GM23338 (cell line): Measurements from ENCODE around the gene MPP1. TPM values are rescaled to one million over a fixed set of nuclear protein-coding genes. Genes with fewer than 3 reads are reported as not detected.

Source experiments
- ATAC-seq: fragments of 200-7000 bp; cut with Tn5 transposase; 3 replicates; pipeline ENCODE4 v1.9.1; 2020
- DNase-seq: peaks from one replicate; pipeline ENCODE4 v3.0.0-alpha.2; 2015; ENCODE audit warnings: low spot score
- H2AFZ ChIP-seq: fragments of 200-600 bp; sonication (generic); 2 replicates; pipeline ENCODE4 v1.8.0; 2016; ENCODE audit warnings: antibody characterized with exemption, mild to moderate bottlenecking, moderate library complexity
- H3F3A ChIP-seq: fragments of 200-600 bp; sonication (generic); replicated peaks from 2 replicates; pipeline ENCODE4 v1.8.0; 2017; ENCODE audit warnings: antibody characterized with exemption, mixed run types, low read depth
- H3K27ac ChIP-seq: fragments of 200-600 bp; sonication (generic); 2 replicates; pipeline ENCODE4 v1.6.1; 2016; ENCODE audit warnings: low read depth
- H3K27me3 ChIP-seq: fragments of 200-600 bp; sonication (generic); 2 replicates; pipeline ENCODE4 v1.8.0; 2016; ENCODE audit warnings: mild to moderate bottlenecking, mixed run types, moderate library complexity; ENCODE audit not compliant: insufficient read depth
- H3K36me3 ChIP-seq: fragments of 200-600 bp; sonication (generic); 2 replicates; pipeline ENCODE4 v1.8.0; 2016; ENCODE audit warnings: mild to moderate bottlenecking; ENCODE audit not compliant: insufficient read depth
- H3K4me1 ChIP-seq: fragments of 200-600 bp; sonication (generic); 2 replicates; pipeline ENCODE4 v1.8.0; 2016; ENCODE audit warnings: mild to moderate bottlenecking, moderate library complexity; ENCODE audit not compliant: insufficient read depth
- H3K4me2 ChIP-seq: fragments of 200-600 bp; sonication (generic); 2 replicates; pipeline ENCODE4 v1.7.1; 2017; ENCODE audit warnings: mixed run types
- H3K4me3 ChIP-seq: fragments of 200-600 bp; sonication (generic); 2 replicates; pipeline ENCODE4 v1.6.1; 2016; ENCODE audit warnings: mixed run types
- H3K79me2 ChIP-seq: fragments of 200-600 bp; sonication (generic); replicated peaks from 2 replicates; pipeline ENCODE4 v1.8.0; 2017; ENCODE audit warnings: mild to moderate bottlenecking; ENCODE audit not compliant: insufficient read depth
- H3K9me2 ChIP-seq: fragments of 200-600 bp; sonication (generic); 2 replicates; pipeline ENCODE4 v1.8.0; 2017; ENCODE audit not compliant: insufficient read depth
- H4K20me1 ChIP-seq: fragments of 200-600 bp; sonication (generic); replicated peaks from 2 replicates; pipeline ENCODE4 v1.8.0; 2017; ENCODE audit warnings: mild to moderate bottlenecking; ENCODE audit not compliant: insufficient read depth
- H3K27ac Mint-ChIP-seq: 2 replicates; pipeline ENCODE4 v1.8.0; 2020; ENCODE audit warnings: inconsistent platforms, mild to moderate bottlenecking, moderate library complexity, mixed read lengths
- H3K27me3 Mint-ChIP-seq: 3 replicates; pipeline ENCODE4 v1.8.0; 2022; ENCODE audit warnings: low read depth, mild to moderate bottlenecking, moderate library complexity, mixed read lengths, inconsistent platforms; ENCODE audit not compliant: insufficient read depth, poor library complexity
- H3K36me3 Mint-ChIP-seq: 3 replicates; pipeline ENCODE4 v1.8.0; 2021; ENCODE audit warnings: low read depth, mild to moderate bottlenecking, inconsistent platforms, moderate library complexity, mixed read lengths
- H3K4me1 Mint-ChIP-seq: 3 replicates; pipeline ENCODE4 v1.8.0; 2020; ENCODE audit warnings: mild to moderate bottlenecking, inconsistent platforms, mixed read lengths
- H3K4me3 Mint-ChIP-seq: 3 replicates; pipeline ENCODE4 v1.8.0; 2021; ENCODE audit warnings: moderate library complexity, mild to moderate bottlenecking, inconsistent platforms, mixed read lengths
- H3K9me3 Mint-ChIP-seq: 3 replicates; pipeline ENCODE4 v1.8.0; 2020; ENCODE audit warnings: moderate library complexity, mild to moderate bottlenecking, inconsistent platforms, mixed read lengths
- CTCF ChIP-seq, 2 experiments: fragments of 200-600 bp in 1 of 2; sonication (generic) in 1 of 2; conservative IDR thresholded peaks; 2 replicates each; pipeline versions ENCODE4 v1.5.1 to v1.6.1; 2016 to 2017; ENCODE audit warnings: antibody characterized with exemption in 2 of 2, low read depth in 2 of 2, mild to moderate bottlenecking in 2 of 2, moderate library complexity in 1 of 2
- ETS1 ChIP-seq: IDR thresholded peaks from 2 replicates; pipeline ENCODE4 v1.6.1; 2016; ENCODE audit warnings: antibody characterized with exemption
- EZH2phosphoT487 ChIP-seq: fragments of 200-600 bp; sonication (generic); IDR thresholded peaks from one replicate; pipeline ENCODE4 v1.8.1; 2018; ENCODE audit warnings: antibody characterized with exemption; ENCODE audit not compliant: unreplicated experiment
- NANOG ChIP-seq: IDR thresholded peaks from 2 replicates; pipeline ENCODE4 v1.6.1; 2016; ENCODE audit warnings: antibody characterized with exemption, borderline replicate concordance
- ZNF114 ChIP-seq: fragments of 250-450 bp; sonication (Bioruptor Pico); IDR thresholded peaks from 2 replicates; pipeline ENCODE4 v1.5.0; 2020; ENCODE audit warnings: mild to moderate bottlenecking, moderate library complexity
- ZNF331 ChIP-seq: fragments of 250-450 bp; sonication (Bioruptor Pico); IDR thresholded peaks from 2 replicates; pipeline ENCODE4 v1.5.0; 2020; ENCODE audit warnings: low read depth, mild to moderate bottlenecking, moderate library complexity
- polyA plus RNA-seq: library from polyadenylated mRNA; unstranded; fragments of >200 nt; fragmentation: Nextera tagmentation; extraction: Ambion mirVana; gene quantifications from 2 replicates; pipeline ENCODE4 v1.2.1, GENCODE V29; 2016
- total RNA-seq: library from RNA; depleted of rRNA; stranded (reverse); fragments of >200 nt; shearing (Covaris generic); gene quantifications from 2 replicates; pipeline ENCODE4 v1.2.3, GENCODE V29; 2014

The MPP1 gene
- total and polyA plus RNA-seq, 2 experiments from 2014 or later = 18.7 to 27.2 TPM

- Mint-ChIP-seq H3K4me3 (peak within 1 kb of the TSS; percentile 64), H3K9me3 (no peaks in the 10 kb centered on the region), H3K4me1 (peaks cover 9% of the 10 kb centered on the region), H3K36me3 (no peaks in the 10 kb centered on the region), H3K27me3 (peaks cover 33% of the 10 kb centered on the region), H3K27ac (no peak within 1 kb of the TSS)
- peak within 1 kb of the TSS; percentile 78 for H3K4me2 ChIP-seq
- H3F3A ChIP-seq = no peaks in the 10 kb centered on the region
- DNase-seq = peak; percentile 55
- no peaks in the 10 kb centered on the region for H3K36me3 ChIP-seq
- no peak within 1 kb of the TSS for H3K27ac ChIP-seq
- peaks cover 4% of the 10 kb centered on the region; the same call in 1 of the 2 replicates for H3K4me1 ChIP-seq
- TF ChIP-seq EZH2phosphoT487 (no peak), ETS1 (no peak)
- H3K9me2 ChIP-seq = no peaks in the 10 kb centered on the region
- no peaks in the 10 kb centered on the region for H3K79me2 ChIP-seq
- H3K27me3 ChIP-seq = peaks cover 39% of the 10 kb centered on the region
- H2AFZ ChIP-seq = 0 out of 2 replicates have a peak within 1 kb of the TSS, but pooled peaks have one; percentile 28
- peak; percentile 84 for ATAC-seq
- H3K4me3 ChIP-seq = peak within 1 kb of the TSS; percentile 55
- H4K20me1 ChIP-seq = no peaks in the 10 kb centered on the region
Observed at GRCh38 chrX:154750301-154751202, 54.7 kb downstream of the MPP1 start, which contains the start of gene GAB3. Gene GAB3, minus strand, starts transcription at chrX:154751077. Its CDS starts 52 bp downstream, at chrX:154751025.

- ATAC-seq (no peak), DNase-seq (no peak)
- H3K4me2 ChIP-seq = peak overlapping the region; percentile 78
- no peaks in the 10 kb centered on the region for H3F3A ChIP-seq
- no peaks in the 10 kb centered on the region for H3K79me2 ChIP-seq
- peaks cover 33% of the 10 kb centered on the region for H3K27me3 Mint-ChIP-seq
- H3K4me3 ChIP-seq = peak overlapping the region; percentile 55
- peak overlapping the region; percentile 57; the same call in 2 of the 3 replicates for H3K4me3 Mint-ChIP-seq
- H3K27me3 ChIP-seq = peaks cover 39% of the 10 kb centered on the region
- H3K4me1 ChIP-seq = peaks cover 4% of the 10 kb centered on the region; the same call in 1 of the 2 replicates
- H3K9me2 ChIP-seq = no peaks in the 10 kb centered on the region
- no peak for TF ChIP-seq ZNF114 (CRISPR knock-in tag)
- no peak for TF ChIP-seq NANOG
- no peak for TF ChIP-seq CTCF (conservative IDR thresholded peaks at IDR 0.05; ENCODE audit: low read depth in 2 of 2)
- no peak for TF ChIP-seq ZNF331 (CRISPR knock-in tag)
- peaks cover 9% of the 10 kb centered on the region for H3K4me1 Mint-ChIP-seq
- no peaks in the 10 kb centered on the region for H4K20me1 ChIP-seq
- no peaks in the 10 kb centered on the region for H3K36me3 Mint-ChIP-seq
- no peak overlapping the region for H3K27ac Mint-ChIP-seq
- H2AFZ ChIP-seq = no peak overlapping the region
- H3K36me3 ChIP-seq = no peaks in the 10 kb centered on the region
- no peaks in the 10 kb centered on the region for H3K9me3 Mint-ChIP-seq
- no peak overlapping the region for H3K27ac ChIP-seq
Observed at GRCh38 chrX:154749856-154750255, 55.4 kb downstream of the MPP1 start.
